ENCODE measurements around the gene VGLL3. TPM values are rescaled to one million over a fixed set of nuclear protein-coding genes. Genes with fewer than 3 reads are reported as not detected.

Gene VGLL3
- total RNA-seq, 1 donor from 2014 or later = 0.13 TPM

- no peak for DNase-seq (ENCODE audit: low read depth, low spot score)
These were observed 39.6 kb downstream of the VGLL3 start for GRCh38 chr3:86951322-86951721.

- no peak for DNase-seq (ENCODE audit: low read depth, low spot score)
These were observed 40.2 kb downstream of the VGLL3 start for GRCh38 chr3:86950717-86951116.

DNA sequence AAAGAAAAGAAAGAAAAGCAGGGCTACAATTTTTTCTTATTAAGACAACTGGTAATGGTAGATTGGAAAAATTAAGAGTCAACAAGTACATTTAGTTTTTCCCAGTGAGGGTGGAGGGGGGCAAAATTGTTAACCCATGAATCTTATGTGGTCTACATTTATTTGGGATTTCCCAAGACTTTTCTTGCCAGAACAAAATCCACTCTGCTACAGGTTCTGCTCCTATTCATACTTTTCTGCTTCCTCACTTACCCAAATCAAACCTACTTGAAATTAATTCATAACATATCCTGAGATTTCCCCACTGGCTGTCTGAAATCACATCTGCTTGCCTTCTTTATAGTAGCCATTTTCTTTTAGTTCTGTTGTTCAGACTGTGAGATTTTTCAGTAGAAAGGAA is 41.1 kb downstream of the VGLL3 start:
- no peak for DNase-seq (ENCODE audit: low read depth, low spot score)

GRCh38 chr3:86948822-86949221 is 42.1 kb downstream of the VGLL3 start:
- DNase-seq (ENCODE audit: low read depth, low spot score) = no peak

DNA sequence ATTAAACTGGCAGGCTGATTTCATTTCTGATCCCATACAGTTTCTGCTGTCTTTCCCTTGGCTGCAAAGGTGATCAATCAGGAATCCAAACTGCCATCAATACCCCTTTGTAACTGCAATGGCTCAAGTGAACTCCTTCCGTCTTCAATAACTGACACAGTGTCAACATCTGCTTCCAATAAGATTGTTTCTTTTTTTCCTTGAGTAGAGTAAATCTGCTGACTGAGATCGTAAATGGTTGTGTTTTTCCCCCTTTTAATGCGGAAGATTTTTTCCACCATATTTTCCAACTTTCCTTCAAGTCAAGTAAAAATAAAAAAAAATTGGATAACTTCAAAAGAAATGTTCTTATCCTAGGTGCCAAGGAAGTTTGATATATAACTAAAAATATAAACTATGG is 48.7 kb downstream of the VGLL3 start:
- DNase-seq (ENCODE audit: low read depth, low spot score) = no peak

DNA sequence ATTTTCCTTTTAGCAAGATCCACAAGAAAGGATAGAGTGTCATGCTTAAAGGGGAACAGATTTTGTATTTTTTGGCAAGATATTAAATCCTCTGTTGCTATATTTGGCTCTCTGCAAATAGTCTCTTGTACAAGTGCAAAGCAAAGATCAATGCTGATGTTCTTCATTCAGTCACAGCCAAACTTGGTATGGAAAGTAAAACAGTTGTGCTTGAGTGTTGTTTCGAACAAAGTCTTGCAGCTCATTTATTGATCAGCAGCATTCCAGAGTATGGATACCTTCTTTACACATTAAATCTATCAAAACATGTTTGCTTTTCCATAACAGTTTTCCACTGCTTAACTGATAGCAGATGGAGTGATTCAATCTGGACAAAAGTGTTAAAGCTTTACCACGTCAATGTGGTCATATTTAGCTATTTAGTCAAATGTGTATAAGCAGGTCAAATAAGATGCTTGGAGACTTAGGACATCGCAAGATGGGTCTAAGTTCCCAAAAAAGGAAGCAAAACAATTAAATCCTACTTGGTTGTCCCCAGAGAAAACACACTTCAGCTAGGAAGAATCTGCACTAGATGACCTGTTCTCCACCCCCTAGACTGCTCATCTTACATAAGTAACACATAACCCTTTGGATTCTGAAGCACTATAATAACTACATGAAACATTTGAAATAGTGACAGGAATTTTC is 52.4 kb downstream of the VGLL3 start:
- no peak for DNase-seq (ENCODE audit: low read depth, low spot score)

DNA sequence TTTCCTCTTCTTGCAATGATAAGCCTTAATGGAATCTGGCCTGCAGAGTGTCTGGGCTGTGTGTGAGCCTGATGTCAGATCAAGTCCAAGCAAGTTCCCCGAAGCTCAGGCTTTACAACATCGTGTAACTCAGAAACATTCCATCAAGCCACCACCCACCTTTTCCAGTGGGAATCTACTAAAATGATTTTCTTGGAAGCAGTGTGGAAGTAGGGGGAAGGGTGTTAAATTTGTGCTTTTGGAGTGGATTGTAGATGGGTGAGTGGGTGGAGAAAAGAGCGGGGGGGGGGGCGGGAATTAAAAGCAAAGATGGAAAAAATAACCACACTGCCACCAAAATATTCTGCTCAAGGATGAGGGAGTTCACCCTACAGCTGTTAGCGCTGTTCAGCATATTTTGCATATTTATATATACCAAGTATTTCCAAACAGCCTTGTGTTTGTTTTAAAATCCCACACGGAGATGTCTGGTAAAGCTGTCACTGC is 53.6 kb downstream of the VGLL3 start:
- DNase-seq (ENCODE audit: low read depth, low spot score) = no peak

DNA sequence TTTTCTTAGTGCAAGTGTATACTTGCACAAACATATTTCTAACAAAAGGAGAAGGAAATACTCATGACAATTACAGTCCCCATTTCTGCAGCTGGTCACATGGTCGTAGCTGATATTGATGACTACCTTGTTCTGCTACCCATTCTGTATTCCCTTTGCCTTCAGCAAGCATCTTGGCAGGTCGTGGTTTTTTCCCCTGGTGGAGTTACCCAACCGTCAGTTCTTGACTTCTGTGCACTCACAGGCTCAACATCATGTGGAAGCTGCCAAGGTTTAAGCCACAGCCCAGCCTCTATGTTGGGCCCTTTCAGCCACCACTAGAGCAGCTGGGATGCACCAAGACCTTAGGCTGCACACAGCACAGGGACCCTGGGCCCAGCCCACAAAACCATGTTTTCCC is 56.1 kb downstream of the VGLL3 start:
- DNase-seq (ENCODE audit: low read depth, low spot score) = no peak

DNA sequence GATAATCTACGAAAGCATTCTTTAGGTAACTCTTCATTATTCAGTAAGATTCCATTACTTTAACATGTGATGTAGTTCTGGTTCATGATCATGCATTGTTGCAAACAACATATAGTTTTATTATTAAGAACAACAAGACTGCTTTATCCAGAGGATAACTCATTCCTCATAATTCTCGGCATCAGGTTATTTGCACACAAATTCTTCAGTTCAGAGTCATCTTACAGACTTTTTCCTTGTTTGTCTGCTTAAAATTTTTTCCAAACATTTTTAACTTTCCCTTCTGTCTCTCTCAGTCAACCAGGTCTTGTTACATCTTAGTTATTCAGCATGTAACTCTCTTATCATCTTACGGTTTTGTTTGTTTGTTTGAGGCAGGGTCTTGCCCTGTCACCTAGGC is 60.1 kb downstream of the VGLL3 start:
- no peak for DNase-seq (ENCODE audit: low read depth, low spot score)

DNA sequence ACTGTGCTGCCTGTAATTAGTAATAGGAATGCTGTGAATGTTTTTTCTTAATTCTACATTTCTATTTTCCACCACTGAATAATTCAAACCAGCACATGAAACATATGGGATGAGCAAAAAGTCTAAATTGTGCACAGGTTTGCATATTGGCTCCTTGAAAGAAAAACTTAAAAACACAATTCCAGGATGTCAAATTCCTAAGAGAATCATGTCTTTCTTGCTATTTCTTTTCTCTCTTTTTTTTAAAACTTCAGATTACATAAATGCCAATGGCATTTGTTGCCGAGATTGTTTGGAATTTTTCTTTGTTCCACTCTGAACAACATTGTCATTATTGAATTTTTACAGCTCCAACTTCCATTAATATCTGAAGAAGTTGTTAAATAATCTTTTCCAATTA is 60.8 kb downstream of the VGLL3 start:
- no peak for DNase-seq (ENCODE audit: low read depth, low spot score)

GRCh38 chr3:86929046-86929445 is 61.9 kb downstream of the VGLL3 start:
- no peak for DNase-seq (ENCODE audit: low read depth, low spot score)

DNA sequence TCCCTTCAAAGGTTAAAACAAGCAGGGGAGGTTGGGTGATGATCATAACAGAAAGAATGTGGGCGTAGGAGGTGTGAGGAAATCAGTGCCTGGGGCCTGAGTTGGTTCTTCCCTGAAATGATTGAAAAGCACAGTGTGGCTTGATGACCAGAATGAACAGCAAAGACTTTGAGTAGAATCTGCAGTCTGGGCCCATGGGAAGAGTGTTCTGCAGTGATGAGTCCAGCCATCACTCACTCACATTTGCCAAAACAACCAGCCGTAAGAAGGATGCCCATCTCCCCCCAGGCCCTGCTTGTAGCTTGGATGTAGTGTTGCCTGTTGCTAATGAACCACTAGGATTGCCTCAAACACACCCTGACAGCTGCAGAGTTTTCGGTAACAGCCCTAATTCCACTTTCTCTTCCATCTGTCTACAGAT is 67.9 kb downstream of the VGLL3 start:
- no peak for DNase-seq (ENCODE audit: low read depth, low spot score)

- DNase-seq (ENCODE audit: low read depth, low spot score) = no peak
These were observed 68.8 kb downstream of the VGLL3 start for GRCh38 chr3:86921971-86922680.

GRCh38 chr3:86914670-86915069 is 76.3 kb downstream of the VGLL3 start:
- no peak for DNase-seq (ENCODE audit: low read depth, low spot score)

- no peak for DNase-seq (ENCODE audit: low read depth, low spot score)
These were observed 77.8 kb downstream of the VGLL3 start for GRCh38 chr3:86913160-86913559.

- no peak for DNase-seq (ENCODE audit: low read depth, low spot score)
These were observed 95.7 kb downstream of the VGLL3 start for GRCh38 chr3:86895202-86895601.

- no peak for DNase-seq (ENCODE audit: low read depth, low spot score)
These were observed 100.1 kb downstream of the VGLL3 start for GRCh38 chr3:86890741-86891396.

Other genes with a start within 250 kb of the VGLL3 start
- gene CHMP2B, start 236.2 kb upstream of the VGLL3 start, total RNA-seq = 16.8 and 18.7 TPM in 2 replicates